Stimulated activated CD4-positive, alpha-beta T cell treated with anti-CD3 and anti-CD28 coated beads, Interleukin-4, amount 100 ng/mL, for 48 hours (primary cell): ENCODE measurements around the gene CASP10.
"Not testable (repeated sequence)": the region's sequence is repeated elsewhere in the genome, so short reads cannot be mapped to it uniquely, and the experiment has no call there.

Source experiments
- DNase-seq, 2 donors: peaks; one replicate each; pipeline ENCODE4 v3.0.0-alpha.2; 2020; ENCODE audit warnings: low read depth in 2 of 2

The CASP10 gene, protein sequence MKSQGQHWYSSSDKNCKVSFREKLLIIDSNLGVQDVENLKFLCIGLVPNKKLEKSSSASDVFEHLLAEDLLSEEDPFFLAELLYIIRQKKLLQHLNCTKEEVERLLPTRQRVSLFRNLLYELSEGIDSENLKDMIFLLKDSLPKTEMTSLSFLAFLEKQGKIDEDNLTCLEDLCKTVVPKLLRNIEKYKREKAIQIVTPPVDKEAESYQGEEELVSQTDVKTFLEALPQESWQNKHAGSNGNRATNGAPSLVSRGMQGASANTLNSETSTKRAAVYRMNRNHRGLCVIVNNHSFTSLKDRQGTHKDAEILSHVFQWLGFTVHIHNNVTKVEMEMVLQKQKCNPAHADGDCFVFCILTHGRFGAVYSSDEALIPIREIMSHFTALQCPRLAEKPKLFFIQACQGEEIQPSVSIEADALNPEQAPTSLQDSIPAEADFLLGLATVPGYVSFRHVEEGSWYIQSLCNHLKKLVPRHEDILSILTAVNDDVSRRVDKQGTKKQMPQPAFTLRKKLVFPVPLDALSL

DNA sequence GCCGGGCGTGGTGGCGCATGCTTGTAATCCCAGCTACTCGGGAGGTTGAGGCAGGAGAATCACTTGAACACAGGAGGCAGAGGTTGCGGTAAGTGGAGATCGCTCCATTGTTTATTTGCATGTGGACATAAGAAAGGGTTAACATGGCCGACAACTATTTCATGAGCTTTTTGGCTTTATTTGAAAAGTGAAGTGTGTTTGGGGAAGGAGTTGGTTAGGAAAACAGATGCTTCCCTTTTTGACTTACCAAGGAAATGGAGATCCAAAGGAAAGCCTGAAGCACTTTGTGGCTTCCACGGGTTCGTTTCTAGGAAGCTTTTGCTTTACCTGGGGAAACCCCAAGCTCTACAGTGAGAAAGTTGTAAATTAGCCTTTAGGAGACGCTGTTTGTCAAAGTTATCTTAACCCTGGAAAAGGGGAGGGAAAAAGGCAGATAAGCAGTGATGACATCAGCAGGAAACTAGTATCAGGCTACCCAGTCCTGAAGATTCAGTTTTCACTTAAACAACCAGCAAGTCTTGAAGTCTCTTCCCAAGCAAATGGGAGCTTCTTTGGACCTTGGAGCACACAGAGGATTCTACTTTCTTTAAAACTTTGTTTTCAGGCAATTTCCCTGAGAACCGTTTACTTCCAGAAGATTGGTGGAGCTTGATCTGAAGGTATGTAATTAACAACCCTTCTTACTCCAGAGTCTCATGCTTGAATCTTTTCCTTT is at the start of gene CASP10:
Gene CASP10, plus strand, starts transcription at position 492 of the 715 bp plus-strand sequence. CDS start 2,637 bp downstream, outside the sequence.
- no peak for DNase-seq

DNA sequence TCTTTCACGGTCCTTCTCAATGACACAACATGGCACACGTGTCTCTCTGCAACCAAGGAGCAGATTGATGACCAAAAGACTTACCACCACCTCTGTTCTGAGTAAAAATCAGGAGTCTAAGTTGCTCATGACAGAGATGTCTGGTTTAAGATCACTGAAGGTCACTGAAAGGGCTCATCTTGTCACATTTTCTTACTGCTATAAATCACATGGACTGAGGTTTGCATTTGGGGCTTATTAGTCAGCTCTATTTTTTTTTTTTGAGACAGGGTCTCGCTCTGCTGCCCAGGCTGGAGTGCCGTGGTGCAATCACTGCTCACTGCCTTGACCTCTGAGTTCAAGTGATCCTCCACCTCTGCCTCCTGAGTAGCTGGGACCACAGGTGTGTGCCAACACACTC is 47.6 kb upstream of the CASP10 start:
- DNase-seq, result no peak

DNA sequence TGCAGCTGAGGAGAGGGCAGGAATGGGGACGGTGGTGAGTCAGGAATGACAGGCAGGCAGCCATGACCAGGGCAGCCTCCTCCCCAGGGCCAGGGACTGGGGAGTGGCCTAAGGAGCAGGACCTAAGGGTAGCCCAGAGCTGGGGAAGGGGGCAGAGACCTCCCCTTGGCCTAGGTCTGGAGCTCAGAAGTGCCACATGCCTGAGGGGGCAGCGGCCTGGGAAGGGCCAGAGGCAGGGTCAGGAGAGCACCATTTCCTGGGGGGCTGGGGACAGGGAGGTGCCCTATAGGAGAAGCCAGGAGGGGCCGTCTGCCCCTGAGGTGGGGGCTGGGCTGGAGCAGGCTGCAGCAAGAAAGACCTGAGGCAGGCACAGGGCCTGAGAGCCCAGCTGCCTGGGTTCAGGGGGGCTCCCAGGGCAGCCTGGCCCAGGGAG is 46.0 kb upstream of the CASP10 start:
- DNase-seq, result no peak

DNA sequence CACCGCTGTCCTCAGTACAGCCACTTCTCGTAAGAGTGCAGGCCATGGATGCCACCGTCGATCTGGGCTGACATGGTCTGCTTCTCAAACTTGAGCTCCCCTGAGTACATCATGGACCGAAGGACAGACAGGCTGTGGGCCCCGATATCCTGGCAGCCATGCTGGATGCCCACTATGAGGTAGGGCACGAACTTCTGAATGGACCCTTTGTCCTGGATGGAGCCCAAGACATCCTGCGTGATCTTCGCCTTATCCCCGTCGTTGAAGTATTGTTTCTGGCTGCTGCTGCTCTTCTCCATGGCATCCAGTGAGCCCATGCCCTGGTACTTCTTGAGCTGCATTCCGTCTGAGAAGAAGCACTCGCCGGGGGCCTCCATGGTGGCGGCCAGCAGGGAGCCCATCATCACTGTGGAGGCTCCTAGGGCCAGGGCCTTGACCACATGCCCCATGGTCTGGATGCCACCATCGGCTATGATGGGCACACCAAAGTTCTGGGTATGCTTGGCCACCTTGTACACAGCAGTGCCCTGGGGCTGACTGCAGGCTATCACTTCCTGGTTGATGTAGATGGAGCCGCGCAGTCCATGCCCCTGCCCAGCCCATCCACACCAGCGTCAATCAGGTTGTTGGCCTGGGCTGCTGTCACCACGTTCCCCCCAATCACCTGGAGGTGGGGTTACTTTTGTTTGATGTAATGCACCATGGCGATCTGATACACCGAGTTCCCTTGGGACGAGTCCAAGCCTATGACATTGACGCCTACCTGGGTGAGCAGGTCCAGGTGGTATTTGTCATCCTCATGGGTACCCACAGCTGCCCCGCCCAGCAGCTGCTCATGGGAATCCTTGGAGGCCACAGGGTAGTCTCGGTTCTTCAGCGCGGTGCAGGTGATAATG is 45.2 kb upstream of the CASP10 start:
- DNase-seq, result no peak

DNA sequence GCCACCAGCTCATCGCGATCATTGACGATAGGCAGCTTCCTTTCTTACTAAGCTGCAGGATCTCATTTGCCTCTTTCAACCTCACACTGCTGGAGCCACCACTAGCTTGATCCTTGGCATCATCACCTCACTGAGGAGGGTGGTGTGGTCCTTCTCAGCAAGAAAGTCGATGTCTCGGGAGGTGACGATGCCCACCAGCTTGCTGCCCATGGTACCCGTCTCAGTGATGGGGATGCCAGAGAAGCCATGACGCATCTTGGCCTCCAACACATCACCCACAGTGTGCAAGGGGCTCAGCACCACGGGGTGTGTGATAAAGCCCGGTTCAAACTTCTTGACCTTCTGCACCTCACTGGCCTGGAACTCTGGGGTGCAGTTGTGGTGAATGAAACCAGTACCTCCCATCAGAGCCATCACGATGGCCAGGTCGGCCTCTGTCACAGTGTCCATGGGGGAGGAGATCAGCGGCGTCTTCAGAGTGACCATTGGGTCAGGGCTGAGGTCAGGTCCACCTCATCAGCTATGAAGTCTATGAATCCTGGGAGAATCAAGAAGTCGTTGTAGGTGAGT is 44.5 kb upstream of the CASP10 start:
- DNase-seq, result no peak

DNA sequence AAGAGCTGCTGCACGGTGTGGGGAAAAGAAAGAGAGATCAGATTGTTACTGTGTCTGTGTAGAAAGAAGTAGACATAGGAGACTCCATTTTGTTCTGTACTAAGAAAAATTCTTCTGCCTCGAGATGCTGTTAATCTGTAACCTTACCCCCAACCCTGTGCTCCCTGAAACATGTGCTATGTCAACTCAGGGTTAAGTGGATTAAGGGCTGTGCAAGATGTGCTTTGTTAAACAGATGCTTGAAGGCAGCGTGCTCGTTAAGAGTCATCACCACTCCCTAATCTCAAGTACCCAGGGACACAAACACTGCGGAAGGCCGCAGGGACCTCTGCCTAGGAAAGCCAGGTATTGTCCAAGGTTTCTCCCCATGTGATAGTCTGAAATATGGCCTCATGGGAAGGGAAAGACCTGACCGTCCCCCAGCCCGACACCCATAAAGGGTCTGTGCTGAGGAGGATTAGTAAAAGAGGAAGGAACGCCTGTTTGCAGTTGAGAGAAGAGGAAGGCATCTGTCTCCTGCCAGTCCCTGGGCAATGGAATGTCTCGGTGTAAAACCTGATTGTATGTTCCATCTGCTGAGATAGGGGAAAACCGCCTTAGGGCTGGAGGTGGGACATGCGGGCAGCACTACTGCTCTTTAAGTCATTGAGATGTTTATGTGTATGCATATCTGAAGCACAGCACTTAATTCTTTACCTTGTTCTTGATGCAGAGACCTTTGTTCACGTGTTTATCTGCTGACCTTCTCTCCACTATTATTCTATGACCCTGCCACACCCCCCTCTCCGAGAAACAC is 43.8 kb upstream of the CASP10 start:
- DNase-seq, result not testable (repeated sequence)

DNA sequence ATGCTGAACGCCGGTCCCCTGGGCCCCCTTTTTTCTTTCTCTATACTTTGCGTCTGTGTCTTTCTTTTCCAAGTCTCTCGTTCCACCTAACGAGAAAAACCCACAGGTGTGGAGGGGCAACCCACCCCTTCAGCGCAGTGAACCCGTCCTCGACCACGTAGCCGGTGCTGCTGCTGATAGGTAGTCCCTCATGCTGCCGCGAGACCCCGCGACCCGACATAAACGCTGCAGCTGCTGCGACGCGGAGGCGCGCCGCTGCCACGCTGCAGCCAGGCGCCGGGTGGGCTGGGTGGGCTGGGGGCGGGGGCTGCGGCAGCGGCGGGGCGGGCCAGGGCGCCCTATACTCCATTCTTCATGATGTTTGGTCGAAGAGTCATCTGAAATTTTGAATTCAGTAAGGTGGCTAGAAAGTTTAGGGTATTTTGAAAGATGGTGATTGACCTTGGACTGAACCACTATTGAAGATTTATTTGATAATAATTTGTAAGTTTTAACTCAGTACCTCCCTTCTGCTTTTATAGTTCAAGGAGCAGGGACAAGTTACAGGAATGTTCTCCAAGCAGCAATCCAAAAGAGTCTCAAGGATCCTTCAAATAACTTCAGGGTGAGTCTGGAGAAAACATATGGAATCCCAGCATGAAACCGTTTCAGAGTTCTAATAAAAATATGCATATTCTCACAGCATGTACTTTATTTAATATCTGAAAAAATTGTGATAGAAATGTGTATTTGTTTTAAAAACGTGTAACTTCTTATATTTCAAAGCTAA is 42.9 kb upstream of the CASP10 start:
- no peak for DNase-seq

DNA sequence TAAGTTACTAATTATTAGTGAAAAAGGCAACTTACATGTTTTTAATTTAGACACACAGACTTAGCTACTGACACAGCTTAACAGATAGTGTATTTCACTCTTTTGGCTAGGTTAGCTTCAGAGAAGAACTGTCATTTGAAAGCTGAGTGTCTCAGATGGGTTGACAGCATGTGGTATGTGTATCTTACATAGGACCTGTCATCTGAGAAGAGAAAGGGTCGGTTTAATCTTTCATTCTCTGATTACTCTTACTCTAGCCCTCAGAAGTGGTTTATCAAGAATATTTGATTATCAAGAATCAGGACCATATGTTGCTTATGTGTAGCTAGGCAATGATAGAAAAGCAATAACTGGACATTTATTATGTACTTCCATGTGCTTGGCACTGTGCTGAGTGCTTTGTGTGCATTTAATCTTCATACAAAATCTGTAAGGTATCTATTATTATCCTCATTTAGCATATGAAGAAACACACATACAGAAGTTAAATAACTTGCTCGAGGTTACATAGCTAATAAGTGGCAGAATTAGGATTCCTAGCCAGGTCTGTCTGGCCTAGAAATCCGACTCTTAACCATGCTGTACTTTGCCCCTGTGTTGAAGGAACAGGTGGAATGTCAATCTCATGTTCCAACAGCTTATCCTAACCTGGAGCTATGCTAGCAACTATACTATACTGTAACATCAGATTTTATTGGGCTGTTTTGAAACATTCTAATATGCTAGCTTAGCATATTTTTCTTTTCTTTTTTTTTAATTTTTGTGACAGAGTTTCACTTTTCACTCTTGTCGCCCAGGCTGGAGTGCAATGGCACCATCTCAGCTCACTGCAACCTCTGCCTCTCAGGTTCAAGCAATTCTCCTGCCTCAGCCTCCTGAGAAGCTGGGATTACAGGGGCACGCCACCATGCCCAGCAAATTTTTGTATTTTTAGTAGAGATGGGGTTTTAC is 38.6 kb upstream of the CASP10 start:
- no peak for DNase-seq

DNA sequence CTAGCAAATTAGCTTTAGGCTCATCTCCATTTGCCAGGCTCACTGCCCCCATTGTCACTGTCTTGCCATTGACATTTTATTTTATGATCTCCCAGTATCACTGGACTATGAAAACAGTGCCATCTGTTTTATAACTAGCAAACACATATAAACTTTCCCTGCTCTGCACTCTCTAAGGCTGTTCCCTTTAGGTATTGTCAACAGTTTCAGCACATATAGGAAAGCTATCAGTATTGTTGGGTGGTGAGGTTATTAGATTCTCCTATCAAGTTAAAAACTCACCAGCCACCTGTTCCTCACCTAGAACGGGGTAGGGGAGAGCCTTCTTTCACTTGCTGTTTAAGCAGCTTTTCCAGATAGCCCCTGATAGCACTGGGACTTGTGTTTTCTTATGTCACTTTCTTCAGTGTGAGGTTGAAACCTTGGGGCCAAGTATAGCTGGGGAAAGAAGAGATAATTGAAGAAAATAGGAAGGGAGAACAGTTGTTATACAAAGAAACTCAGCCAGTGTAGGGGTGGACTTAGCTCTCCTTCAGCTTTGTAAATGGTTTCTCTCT is 34.4 kb upstream of the CASP10 start:
- DNase-seq, result no peak

DNA sequence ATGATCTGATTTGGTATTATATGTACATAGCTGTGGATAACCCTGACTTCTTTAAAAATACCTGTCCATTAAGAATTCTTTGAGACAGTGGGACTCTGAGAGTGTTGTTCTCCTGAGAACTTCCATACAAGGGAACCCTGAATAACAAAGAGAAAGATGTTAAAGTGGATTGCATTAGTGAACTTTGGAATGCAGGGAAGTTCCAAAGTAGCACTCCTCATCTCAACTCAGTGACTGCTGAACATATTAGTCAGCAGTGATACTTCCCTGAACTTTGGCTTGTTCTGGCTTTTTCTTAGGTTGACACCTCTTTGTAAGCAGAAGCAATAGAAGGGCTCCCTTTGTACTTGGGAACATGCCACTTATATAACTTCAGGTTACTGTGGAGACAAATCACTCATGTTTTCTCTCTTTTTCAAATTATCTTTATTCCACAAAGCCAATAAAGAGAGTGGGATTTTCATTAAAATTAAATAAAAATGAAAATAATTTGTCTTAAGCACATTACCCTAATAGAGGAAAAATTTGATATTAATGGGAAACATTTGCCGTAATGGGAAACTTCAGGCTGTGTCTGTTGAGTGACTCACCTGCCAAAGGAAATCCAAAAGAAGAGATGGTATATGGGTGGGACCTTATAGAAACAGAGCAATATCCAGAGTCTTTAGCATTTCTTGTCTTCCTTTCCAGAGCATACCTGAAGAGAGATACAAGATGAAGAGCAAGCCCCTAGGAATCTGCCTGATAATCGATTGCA is 33.7 kb upstream of the CASP10 start:
- DNase-seq, result no peak

DNA sequence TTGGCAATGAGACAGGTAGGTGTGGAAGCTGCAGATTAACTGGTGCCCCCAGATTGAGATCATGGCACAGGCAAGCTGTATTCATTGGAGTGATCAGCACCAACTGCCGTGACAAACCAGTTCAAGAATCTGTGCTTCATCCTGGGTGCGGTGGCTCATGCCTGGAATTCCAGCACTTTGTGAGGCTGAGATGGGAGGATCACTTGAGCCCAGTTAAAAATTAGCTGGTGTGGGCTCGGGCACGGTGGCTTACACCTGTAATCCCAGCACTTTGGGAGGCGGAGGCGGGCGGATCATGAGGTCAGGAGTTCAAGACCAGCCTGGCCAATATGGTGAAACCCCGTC is 33.1 kb upstream of the CASP10 start:
- not testable (repeated sequence) for DNase-seq

DNA sequence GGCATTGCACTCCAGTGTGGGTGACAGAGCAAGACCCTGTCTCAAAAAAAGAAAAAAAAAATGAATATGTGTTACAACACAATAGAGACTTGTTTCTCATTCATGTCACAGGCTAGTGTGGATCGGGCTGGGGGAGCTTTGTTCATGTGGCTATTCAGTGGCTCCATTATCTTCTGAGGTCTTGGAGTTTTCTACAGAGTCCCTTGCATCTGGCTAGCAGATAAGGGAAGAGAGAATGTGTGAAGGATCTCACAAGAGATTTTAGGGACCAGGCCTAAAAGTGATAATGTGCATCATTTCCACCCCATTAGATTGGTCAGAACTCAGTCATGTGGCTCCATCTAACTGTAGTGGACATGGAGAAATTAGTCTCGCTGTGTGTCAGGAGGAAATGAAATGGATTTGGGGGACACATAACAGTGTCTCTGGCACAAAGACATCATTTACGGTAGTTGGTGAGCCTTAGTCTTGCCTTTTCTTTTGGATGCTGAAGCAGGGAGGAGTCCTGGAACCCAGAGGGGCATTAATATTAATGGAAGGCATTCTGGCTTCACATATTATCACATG is 32.4 kb upstream of the CASP10 start:
- no peak for DNase-seq

DNA sequence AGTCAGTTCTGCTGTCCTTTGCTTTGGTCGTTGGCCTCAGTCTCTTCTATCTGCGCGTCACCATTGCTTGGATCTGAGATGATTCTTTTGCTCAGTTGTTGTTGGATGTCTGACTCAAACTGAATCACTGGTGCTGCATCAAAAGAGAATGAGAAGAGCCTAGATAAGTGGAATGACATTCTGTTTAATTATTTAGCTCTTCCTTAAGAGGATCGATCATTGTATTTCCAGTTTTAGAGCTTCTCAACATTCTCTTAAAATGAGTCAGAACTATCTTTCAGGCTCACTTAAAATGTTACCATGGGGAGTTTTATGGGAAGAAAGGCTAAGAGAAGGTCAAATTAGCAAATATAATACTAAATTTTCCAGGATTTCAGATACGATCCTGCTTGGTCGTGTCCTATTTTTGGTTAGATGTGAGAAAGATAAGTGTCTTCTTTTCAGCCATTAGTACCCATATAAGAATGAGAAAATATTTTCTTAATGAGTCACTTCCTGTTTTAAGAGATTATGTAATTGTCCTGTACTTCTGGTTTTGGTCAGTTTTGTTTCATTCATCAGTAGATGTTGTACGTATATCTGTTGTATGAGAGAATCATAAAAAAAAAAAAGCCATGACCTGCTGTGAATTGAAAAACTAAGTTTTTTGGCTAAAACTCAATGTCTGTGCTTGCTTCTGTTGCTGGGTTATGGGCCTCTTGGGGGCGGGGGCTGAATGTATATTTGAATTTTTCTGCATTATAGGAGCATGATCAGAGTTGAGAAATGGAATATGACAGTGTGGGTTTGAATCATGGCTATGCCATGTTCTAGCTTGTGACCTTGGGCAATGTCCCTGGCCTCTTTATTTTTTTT is 31.6 kb upstream of the CASP10 start:
- DNase-seq, result no peak

DNA sequence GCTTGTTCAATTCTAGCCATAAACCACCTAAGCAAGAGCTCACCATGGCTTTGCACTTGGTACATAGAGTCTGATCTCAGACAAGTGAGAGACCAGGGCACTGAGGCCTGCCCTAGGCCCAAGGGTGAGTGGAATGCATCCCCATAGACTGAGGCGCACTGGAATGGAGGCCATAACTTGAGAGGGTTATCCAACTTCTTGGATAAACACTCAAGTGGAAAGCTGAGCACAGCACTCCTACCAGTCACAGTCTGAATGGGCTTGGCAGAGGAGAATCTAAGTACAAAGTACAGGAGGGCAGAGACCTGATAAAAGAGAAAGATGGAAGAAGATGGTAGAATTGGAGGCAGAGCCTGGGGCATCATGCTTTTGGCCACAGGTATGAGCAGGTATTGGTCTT is 30.4 kb upstream of the CASP10 start:
- DNase-seq, result no peak

DNA sequence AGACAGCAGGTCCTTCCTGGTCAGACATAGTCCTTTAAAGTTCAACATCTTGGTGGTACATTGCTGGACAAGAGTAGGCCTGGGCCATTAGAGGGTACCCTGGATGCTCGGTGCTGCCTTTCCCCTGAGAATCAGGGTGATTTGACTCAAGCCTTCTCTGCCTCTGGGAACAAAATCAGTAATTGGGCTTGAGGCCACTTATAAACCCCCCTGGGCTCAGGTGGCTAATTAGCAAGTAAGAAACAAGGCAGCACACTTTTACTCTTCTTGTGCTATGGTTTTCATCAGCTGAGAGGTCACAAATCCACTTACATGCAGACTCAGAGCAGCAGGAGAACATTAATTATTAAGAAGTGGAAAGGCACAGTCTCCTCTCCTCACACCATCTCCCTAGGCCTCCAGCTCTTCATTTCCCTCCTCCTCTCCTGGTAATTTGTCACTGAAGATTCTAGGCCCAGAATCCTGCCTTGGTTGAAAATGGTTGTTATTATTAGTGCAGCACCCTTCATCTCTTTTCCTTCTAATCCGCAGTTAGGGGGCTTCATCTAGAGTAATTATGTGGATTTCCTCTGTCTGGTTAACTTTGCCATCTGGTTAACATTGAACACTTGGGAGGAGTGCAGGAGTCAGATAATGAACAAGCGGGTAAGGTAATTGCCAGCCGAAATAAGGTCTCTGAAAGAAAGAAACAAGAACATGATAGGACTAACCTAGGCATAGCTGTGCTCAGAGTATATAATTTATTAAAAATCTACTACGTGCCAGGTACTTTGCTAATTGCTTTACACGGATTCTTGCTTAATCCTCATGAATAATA is 29.7 kb upstream of the CASP10 start:
- DNase-seq, result no peak
